Measurements from ENCODE around the gene CTBP2.

DNA sequence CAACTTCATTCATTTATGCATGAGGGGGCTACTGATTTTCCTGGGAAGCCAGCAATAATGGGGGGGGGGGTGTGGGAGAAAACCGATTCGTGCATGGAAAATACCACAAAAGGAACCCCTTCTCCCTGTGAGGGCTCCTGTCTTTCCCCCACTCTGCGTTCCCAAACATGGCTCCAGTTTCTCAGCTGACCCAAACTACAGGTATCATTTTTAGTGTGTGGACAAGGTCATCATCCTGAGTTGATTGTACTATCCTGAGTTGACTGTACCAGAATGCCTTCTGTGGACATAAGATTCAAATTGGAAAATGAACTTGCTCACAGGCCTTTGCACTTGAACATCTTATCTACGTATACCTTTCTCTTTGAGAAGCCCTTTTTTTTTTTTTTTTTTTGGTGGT lies 168.5 kb downstream of the CTBP2 start:
- TF ChIP-seq EP300 (IDR thresholded peaks at IDR 0.05; ENCODE audit: borderline replicate concordance), result no peak
- TF ChIP-seq, protein P1, sequence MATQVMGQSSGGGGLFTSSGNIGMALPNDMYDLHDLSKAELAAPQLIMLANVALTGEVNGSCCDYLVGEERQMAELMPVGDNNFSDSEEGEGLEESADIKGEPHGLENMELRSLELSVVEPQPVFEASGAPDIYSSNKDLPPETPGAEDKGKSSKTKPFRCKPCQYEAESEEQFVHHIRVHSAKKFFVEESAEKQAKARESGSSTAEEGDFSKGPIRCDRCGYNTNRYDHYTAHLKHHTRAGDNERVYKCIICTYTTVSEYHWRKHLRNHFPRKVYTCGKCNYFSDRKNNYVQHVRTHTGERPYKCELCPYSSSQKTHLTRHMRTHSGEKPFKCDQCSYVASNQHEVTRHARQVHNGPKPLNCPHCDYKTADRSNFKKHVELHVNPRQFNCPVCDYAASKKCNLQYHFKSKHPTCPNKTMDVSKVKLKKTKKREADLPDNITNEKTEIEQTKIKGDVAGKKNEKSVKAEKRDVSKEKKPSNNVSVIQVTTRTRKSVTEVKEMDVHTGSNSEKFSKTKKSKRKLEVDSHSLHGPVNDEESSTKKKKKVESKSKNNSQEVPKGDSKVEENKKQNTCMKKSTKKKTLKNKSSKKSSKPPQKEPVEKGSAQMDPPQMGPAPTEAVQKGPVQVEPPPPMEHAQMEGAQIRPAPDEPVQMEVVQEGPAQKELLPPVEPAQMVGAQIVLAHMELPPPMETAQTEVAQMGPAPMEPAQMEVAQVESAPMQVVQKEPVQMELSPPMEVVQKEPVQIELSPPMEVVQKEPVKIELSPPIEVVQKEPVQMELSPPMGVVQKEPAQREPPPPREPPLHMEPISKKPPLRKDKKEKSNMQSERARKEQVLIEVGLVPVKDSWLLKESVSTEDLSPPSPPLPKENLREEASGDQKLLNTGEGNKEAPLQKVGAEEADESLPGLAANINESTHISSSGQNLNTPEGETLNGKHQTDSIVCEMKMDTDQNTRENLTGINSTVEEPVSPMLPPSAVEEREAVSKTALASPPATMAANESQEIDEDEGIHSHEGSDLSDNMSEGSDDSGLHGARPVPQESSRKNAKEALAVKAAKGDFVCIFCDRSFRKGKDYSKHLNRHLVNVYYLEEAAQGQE (IDR thresholded peaks at IDR 0.05; ENCODE audit: low read depth), result no peak
- no peak for TF ChIP-seq TAF1 (IDR thresholded peaks at IDR 0.05; ENCODE audit: low read depth)
- TF ChIP-seq EGR1 (IDR thresholded peaks at IDR 0.05), result no peak
- no peak for TF ChIP-seq RAD21 (IDR thresholded peaks at IDR 0.05; ENCODE audit: low read depth)
- no peak for TF ChIP-seq CEBPB (IDR thresholded peaks at IDR 0.05)
- TF ChIP-seq TEAD4 (IDR thresholded peaks at IDR 0.05), result no peak
- TF ChIP-seq CREB1 (IDR thresholded peaks at IDR 0.05; ENCODE audit: low read depth), result no peak
- no peak for TF ChIP-seq NFIC (IDR thresholded peaks at IDR 0.05)
- no peak for TF ChIP-seq YY1 (IDR thresholded peaks at IDR 0.05; ENCODE audit: low read depth)
- TF ChIP-seq, protein P2, sequence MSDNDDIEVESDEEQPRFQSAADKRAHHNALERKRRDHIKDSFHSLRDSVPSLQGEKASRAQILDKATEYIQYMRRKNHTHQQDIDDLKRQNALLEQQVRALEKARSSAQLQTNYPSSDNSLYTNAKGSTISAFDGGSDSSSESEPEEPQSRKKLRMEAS (IDR thresholded peaks at IDR 0.05), result no peak
- TF ChIP-seq TCF12 (IDR thresholded peaks at IDR 0.05; ENCODE audit: low read depth), result no peak
- no peak for TF ChIP-seq FOXM1 (IDR thresholded peaks at IDR 0.05; ENCODE audit: borderline replicate concordance, low read depth)
- TF ChIP-seq, protein P3, sequence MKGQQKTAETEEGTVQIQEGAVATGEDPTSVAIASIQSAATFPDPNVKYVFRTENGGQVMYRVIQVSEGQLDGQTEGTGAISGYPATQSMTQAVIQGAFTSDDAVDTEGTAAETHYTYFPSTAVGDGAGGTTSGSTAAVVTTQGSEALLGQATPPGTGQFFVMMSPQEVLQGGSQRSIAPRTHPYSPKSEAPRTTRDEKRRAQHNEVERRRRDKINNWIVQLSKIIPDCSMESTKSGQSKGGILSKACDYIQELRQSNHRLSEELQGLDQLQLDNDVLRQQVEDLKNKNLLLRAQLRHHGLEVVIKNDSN (IDR thresholded peaks at IDR 0.05), result no peak

Measured in Ishikawa (cell line).